ENCODE data around the gene CASP9. TPM values are rescaled to one million over a fixed set of nuclear protein-coding genes. Genes with fewer than 3 reads are reported as not detected.

CASP9 gene
- total and polyA plus RNA-seq, 7 donors: 5.3 to 10.5 (median 8.0) TPM

- H3K4me3 ChIP-seq: no peak overlapping the region
These were observed 10.1 kb downstream of the CASP9 start for GRCh38 chr1:15513919-15514318.

DNA sequence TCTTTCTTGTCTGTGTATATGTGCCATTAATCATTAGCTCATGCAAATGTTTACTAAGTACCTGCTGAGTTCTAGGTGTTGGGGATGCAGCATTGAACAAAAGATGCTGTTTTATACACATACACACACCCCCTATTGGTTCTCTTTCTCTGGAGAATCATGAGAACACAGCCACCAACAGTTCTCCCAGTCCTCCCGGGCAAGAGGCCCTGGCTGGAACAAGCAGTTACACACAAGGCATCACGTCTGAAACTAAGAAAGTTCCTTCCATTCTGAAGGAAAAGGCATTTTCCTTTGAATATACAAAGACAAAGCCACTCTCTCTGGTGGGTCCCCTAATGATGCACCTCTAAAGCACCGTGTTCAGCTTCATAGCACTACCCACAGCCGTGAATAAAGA, 10.8 kb downstream of the CASP9 start:
- Histone ChIP-seq H3K36me3 (ENCODE audit: insufficient read depth in 1 of 2, low read depth in 1 of 2) (peaks cover 0 to 29% of the 10 kb centered on the region in 2 donors), H3K4me1 (no peaks in the 10 kb centered on the region), H3K27ac (no peak overlapping the region), H3K4me3 (no peak overlapping the region), H3K27me3 (ENCODE audit: insufficient read depth in 3 of 3, low read length in 2 of 3) (no peaks in the 10 kb centered on the region), H3K9me3 (no peaks in the 10 kb centered on the region)
- DNase-seq (no peak), ATAC-seq (no peak)
- intact Hi-C loops (cut with DNase I): no loop called here
- no peak for TF ChIP-seq CTCF (IDR thresholded peaks at IDR 0.05)
- 78 to 85% (median 83%) methylated on average over 4 of the region's 4 CpGs for WGBS, 3 donors

More at GRCh38 chr1:15513919-15514318, 10.1 kb downstream of the CASP9 start:
- H3K9me3 ChIP-seq: no peaks in the 10 kb centered on the region
- intact Hi-C loops (cut with DNase I): no loop called here
- 83 to 90% (median 89%) methylated on average over 3 of the region's 3 CpGs for WGBS, 3 donors
- peaks cover 0 to 29% of the 10 kb centered on the region in 2 donors for H3K36me3 ChIP-seq (ENCODE audit: insufficient read depth in 1 of 2, low read depth in 1 of 2)
- DNase-seq (no peak), ATAC-seq (no peak)
- H3K27ac ChIP-seq: no peak overlapping the region
- no peak for TF ChIP-seq CTCF (IDR thresholded peaks at IDR 0.05)
- H3K27me3 ChIP-seq (ENCODE audit: insufficient read depth in 3 of 3, low read length in 2 of 3): no peaks in the 10 kb centered on the region
- H3K4me1 ChIP-seq: no peaks in the 10 kb centered on the region

- H3K27ac ChIP-seq: no peak overlapping the region
- peaks cover 0 to 16% of the 10 kb centered on the region in 2 donors for H3K36me3 ChIP-seq (ENCODE audit: insufficient read depth in 1 of 2, low read depth in 1 of 2)
- WGBS, 3 donors: 89% methylated on average over 8 of the region's 8 CpGs
- TF ChIP-seq CTCF (IDR thresholded peaks at IDR 0.05): no peak
- DNase-seq: no peak
- H3K27me3 ChIP-seq (ENCODE audit: insufficient read depth in 3 of 3, low read length in 2 of 3): no peaks in the 10 kb centered on the region
- no peak overlapping the region for H3K4me3 ChIP-seq
- ATAC-seq: no peak
- no peaks in the 10 kb centered on the region for H3K4me1 ChIP-seq
- no peaks in the 10 kb centered on the region for H3K9me3 ChIP-seq
- intact Hi-C loops (cut with DNase I): no loop called here
These were observed 13.2 kb downstream of the CASP9 start for GRCh38 chr1:15510611-15511405.

DNA sequence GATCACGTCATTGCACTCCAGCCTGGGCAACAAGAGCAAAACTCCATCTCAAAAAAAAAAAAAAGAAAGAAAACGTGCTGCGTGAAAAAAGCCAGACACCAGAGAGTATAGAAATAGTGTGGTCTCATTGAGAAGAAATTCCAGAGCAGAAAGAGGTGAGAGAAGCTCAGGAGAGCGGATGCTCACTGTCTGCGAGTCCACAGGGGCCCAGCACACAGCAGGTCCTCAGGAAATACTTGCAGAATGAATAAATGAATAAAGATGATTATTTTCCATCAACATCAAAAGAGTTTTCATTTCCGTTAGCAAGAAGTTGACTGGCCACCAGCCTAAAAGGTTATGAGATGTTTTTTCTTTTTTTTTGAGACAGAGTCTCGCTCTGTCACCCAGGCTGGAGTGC, 14.4 kb downstream of the CASP9 start:
- no peak for DNase-seq
- TF ChIP-seq CTCF (IDR thresholded peaks at IDR 0.05): no peak
- H3K27me3 ChIP-seq (ENCODE audit: insufficient read depth in 3 of 3, low read length in 2 of 3): no peaks in the 10 kb centered on the region
- H3K4me1 ChIP-seq: no peaks in the 10 kb centered on the region
- WGBS, 3 donors: 84 to 87% (median 86%) methylated on average over 7 of the region's 7 CpGs
- ATAC-seq: no peak
- no peaks in the 10 kb centered on the region for H3K9me3 ChIP-seq
- H3K27ac ChIP-seq: no peak overlapping the region
- no peak overlapping the region for H3K4me3 ChIP-seq
- H3K36me3 ChIP-seq (ENCODE audit: insufficient read depth in 1 of 2, low read depth in 1 of 2): peaks cover 0 to 24% of the 10 kb centered on the region in 2 donors
- intact Hi-C loops (cut with DNase I): loop anchor here in 1 of 2 donors (10.0 kb wide), 1 partner anchor 185 kb away; no protein-coding TSS in a partner anchor
